HG02759 (cell line): Measurements from ENCODE around the gene SMAP1.
"Not testable (repeated sequence)": the region's sequence is repeated elsewhere in the genome, so short reads cannot be mapped to it uniquely, and the experiment has no call there.

Experiments
- ATAC-seq: cut with Tn5 transposase; IDR thresholded peaks from one replicate; pipeline ENCODE4 v1.9.1; 2021; ENCODE audit warnings: mild to moderate bottlenecking, moderate library complexity; ENCODE audit not compliant: unreplicated experiment

SMAP1 gene

GRCh38 chr6:70738028-70738427 lies 70.3 kb downstream of the SMAP1 start:
- no peak for ATAC-seq

- ATAC-seq = no peak
These were observed 71.9 kb downstream of the SMAP1 start for GRCh38 chr6:70739534-70739933.

DNA sequence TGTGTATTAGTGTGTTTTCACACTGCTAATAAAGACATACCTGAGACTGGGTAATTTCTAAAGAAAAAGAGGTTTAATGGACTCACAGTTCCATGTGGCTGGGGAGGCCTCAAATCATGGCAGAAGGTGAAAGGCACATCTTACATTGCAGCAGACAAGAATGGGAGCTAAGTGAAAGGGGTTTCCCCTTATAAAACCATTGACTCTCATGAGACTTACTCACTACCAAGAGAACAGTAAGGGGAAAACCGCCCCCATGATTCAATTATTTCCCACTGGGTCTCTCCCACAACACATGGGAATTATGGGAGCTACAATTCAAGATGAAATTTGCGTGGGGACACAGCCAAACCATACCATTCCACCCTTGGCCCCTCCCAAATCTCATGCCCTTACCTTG lies 73.1 kb downstream of the SMAP1 start:
- not testable (repeated sequence) for ATAC-seq

DNA sequence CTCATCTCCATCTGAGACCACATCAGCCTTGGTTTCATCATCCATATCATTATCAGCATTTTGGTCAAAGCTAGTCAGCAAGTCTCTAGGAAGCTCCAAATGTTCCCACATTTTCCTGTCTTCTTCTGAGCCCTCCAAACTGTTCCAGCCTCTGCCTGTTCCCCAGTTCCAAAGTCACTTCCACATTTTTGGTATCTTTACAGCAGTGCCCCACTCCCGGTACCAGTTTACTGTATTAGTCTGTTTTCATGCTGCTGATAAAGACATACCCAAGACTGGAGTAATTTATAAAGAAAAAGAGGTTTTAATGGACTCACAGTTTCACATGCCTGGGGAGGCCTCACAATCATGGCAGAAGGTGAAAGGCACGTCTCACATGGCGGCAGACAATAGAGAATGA lies 74.8 kb downstream of the SMAP1 start:
- ATAC-seq = not testable (repeated sequence)

GRCh38 chr6:70753870-70754380 lies 86.2 kb downstream of the SMAP1 start:
- ATAC-seq = no peak

DNA sequence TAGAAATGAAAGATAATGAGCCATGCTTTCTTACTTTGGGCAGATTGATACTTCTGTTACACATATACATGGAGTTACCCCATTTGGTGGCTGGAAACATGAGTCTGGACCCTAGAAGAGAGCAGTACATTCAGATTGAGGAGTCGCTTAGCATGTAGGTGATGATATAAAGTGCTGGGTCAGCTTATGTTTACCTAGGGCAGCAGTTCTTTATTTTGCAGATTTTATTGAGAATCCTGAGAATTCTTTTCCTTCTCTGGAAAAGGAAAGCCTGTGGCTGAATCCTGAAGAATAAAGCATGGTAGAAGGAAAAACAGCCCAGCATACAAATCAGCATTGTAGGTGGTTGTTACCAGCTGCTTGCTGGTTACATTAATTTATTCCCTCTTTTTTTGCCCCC lies 91.2 kb downstream of the SMAP1 start:
- ATAC-seq = no peak

GRCh38 chr6:70763754-70764510 lies 96.2 kb downstream of the SMAP1 start:
- no peak for ATAC-seq

DNA sequence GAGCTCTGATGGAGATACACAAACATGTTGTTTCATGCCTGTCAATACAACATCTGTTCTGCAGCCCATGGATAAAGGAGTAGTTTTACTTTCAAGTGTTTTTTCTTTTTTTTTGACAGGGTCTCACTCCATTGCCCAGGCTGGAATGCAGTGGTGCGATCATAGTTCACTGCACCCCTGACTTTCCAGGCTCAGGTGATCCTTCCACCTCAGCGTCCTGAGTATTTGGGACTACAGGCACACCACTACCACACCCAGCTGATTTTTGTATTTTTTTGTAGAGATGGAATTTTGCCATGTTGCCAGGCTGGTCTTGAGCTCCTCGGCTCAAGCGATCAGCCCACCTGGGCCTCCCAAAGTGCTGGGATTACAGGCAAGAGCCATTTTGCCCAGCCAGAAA lies 97.0 kb downstream of the SMAP1 start:
- no peak for ATAC-seq

DNA sequence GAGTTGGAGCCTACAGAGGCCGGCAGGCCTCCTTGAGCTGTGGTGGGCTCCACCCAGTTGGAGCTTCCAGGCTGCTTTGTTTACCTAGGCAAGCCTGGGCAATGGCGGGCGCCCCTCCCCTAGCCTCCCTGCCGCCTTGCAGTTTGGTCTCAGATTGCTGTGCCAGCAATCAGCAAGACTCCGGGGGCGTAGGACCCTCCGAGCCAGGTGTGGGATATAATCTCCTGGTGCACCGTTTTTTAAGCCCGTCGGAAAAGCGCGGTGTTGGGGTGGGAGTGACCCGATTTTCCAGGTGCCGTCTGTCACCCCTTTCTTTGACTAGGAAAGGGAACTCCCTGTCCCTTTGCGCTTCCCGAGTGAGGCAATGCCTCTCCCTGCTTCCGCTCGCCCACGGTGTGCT lies 103.7 kb downstream of the SMAP1 start:
- ATAC-seq = not testable (repeated sequence)

GRCh38 chr6:70779934-70780333 lies 112.3 kb downstream of the SMAP1 start:
- no peak for ATAC-seq

DNA sequence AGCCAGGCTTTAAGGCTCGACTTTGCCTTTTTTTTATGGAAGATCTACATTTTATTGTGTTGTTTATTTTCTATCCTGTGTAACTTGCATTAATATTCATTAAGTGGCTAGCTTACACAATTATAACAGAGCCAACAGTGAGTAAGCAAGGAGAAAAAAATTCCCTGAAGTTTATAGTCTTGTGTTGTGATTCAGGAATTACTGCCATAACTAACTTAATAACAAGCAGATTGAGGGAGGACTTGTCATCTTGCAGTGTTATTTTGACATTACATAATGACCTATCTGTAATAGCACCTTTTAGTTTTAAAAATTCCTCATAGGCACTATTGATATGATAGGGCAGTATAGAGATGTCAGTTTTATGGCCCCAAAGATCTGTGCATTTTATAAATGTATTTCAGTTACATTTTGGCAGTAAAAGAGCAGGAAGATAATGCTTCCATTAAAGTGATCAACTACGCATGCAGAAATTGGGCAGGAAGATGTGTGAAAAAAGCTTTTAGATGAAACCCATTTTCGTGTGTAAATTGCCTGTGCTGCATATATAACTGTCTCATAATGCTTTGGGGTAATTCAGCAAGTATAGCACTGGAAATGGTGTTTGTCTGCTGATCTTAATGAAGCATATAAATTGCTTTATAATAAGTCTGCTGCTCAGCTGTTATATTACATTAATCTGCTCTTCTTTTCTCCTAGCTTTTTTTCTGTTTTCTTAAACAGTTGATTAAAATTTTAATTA lies 123.0 kb downstream of the SMAP1 start:
- ATAC-seq = no peak

DNA sequence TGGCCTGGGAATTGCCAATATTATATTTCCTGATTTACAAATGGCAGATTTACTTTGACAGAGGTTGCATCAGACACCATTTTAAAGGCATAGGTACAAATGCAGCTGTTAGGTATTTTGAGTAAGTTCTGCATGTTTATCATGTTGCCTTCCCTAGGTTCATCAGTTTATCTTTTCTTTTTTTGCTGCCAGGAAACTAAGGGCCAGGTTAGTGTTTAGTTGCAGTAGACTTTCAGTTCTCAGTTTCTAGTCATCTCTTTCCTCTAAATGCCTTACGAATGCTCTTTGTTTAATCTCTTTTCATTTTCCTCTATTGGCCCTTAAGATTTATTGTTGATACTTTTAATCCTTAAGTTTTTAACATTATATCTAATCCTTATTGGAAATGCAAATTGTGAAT lies 129.9 kb downstream of the SMAP1 start:
- ATAC-seq = peak; percentile 91

GRCh38 chr6:70806086-70806485 lies 138.4 kb downstream of the SMAP1 start:
- no peak for ATAC-seq

- ATAC-seq = no peak
These were observed 144.1 kb downstream of the SMAP1 start for GRCh38 chr6:70811788-70812187.

DNA sequence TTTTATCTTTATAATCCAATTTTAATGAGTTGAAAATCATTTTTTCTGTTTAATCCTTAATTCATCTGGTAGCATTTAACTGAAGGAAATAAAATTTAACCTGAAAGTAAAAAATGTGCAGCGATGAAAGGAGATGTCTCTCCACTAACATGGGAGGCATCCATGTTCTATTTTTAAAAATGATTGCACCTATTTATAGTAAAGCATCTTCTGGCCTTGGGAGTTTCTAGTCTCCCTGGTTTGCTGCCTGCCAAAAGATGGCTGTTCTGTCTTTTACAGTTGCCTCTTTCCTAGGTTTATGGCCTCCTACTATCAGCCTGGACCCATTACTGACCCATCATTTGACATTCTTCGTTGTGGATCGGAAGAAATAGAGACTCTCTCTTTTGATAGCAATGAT lies 146.2 kb downstream of the SMAP1 start:
- no peak for ATAC-seq

DNA sequence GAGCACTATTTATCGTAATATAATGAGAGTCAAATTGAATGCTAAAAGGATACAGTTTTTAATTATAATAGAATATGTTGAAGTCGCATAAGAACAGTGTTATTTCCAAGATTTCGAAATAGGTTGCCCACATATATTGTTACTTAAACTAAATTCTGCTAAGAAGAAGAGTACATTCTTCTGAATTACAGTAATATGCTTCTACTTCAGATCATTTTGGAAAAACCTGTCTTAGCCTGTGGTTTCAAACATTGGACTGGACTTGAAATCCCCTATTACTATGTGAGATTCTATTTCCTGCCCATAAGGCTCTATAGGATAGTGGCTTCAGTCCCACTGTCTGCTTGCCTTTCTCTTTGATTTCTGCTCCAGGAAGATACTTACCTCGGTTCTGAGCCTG lies 152.0 kb downstream of the SMAP1 start:
- no peak for ATAC-seq

DNA sequence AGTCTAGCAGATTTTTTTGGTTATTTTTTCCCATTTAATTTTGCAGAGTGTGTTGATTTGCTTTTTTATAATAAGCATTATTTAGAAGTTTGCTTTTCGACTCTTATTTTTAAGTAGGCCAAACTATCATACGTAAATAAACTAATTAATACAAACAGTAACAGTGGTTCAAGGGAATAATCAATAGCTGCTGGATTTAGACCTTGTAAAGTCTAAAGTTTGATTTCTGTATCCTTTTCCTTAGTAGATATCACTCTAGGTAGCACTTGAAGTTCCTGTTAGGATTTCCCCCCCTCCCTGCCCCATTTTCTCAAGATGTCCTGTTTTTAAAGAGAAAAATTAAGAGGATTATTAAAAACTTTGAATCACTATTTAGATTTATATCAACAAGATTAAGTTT lies 153.1 kb downstream of the SMAP1 start:
- no peak for ATAC-seq

GRCh38 chr6:70821751-70822150 lies 154.1 kb downstream of the SMAP1 start:
- ATAC-seq = no peak

DNA sequence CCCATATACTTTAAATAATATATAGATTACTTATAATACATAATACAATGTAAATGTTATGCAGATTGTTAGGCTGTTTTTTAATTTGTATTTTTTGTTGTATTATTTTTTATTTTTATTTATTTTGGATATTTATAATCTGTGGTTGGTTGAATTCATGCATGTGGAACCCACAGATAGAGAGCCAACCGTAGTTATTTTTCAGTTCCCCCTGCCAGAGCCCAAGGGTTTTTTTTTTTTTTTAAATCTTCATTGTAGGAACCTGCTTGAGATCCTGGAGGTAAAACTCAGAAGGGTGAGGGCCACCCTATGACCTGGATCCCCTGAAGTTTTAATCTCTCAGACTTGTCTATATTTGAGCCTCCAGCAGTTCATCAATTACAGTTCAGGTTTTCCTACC lies 156.0 kb downstream of the SMAP1 start:
- ATAC-seq = no peak

DNA sequence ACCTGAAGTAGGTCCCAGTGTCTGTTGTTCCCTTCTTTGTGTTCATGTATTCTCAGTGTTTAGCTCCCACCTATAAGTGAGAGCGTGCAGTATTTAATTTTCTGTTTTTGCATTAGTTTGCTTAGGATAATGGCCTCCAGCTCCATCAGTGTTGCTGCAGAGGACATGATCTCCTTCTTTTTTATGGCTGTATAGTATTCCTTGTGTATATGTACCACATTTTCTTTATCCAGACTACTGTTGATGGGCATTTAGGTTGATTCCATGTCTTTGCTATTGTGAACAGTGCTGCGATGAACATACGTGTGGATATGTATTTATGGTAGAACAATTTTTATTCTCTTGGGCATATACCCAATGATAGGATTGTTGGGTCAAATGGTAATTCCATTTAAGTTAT lies 163.7 kb downstream of the SMAP1 start:
- ATAC-seq = no peak

- ATAC-seq = no peak
These were observed 166.8 kb downstream of the SMAP1 start for GRCh38 chr6:70834520-70834919.

DNA sequence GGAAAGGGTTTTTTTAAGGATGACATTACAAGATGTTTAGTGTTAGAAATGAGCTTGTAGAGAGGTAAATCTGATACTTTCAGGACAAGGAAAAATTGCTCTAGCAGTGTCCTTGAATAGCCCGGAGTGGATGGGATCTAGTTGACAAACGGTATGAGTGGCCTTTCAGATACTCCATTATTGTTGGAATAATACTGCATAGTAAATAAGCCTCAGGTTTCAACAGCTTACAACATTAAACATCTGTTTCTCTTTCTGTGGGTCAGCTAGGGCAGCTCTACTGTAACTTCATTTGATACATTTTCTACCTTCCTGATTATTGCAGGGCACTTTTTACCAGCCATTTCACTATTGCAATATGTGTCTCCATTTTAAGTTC lies 171.2 kb downstream of the SMAP1 start:
- ATAC-seq = no peak
